Measurements from ENCODE around the gene PCDHA6.

DNA sequence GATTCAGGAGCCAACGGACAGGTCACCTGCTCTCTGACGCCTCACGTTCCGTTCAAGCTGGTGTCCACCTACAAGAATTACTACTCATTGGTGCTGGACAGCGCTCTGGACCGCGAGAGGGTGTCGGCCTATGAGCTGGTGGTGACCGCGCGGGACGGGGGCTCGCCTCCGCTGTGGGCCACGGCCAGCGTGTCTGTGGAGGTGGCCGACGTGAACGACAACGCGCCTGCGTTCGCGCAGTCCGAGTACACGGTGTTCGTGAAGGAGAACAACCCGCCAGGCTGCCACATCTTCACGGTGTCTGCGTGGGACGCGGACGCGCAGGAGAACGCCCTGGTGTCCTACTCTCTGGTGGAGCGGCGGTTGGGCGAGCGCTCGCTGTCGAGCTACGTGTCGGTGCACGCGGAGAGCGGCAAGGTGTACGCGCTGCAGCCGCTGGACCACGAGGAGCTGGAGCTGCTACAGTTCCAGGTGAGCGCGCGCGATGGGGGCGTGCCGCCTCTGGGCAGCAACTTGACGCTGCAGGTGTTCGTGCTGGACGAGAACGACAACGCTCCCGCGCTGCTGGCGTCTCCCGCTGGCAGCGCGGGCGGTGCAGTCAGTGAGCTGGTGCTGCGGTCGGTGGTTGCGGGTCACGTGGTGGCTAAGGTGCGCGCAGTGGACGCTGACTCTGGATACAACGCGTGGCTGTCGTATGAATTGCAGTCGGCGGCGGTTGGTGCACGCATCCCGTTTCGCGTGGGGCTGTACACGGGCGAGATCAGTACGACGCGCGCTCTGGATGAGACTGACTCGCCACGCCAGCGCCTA lies 29.6 kb downstream of the PCDHA6 start:
- no peak for TF ChIP-seq CTCF (conservative IDR thresholded peaks at IDR 0.05; ENCODE audit: low read length)
- TF ChIP-seq EZH2phosphoT487 (IDR thresholded peaks at IDR 0.05; ENCODE audit: borderline replicate concordance), result no peak
